NCI-H460 (cell line): Measurements from ENCODE around the gene GADD45A. TPM values are rescaled to one million over a fixed set of nuclear protein-coding genes. Genes with fewer than 3 reads are reported as not detected.
A peak's percentile ranks its signal among the peaks of the same experiment; 100 is the strongest.

ENCODE experiments used
- DNase-seq: peaks from one replicate; pipeline ENCODE4 v3.0.0-alpha.2; 2016; ENCODE audit warnings: low read depth; ENCODE audit errors: extremely low read depth
- total RNA-seq: library from RNA; depleted of rRNA; stranded (reverse); fragments of >200 nt; shearing (Covaris generic); gene quantifications from 2 replicates; pipeline ENCODE4 v1.2.3, GENCODE V29; 2014

GADD45A gene
- total RNA-seq, 1 experiment from 2014 or later: 124 TPM

GRCh38 chr1:67687649-67688048 is 2.6 kb downstream of the GADD45A start:
- DNase-seq: peak; percentile 78

- DNase-seq: no peak
Observed at GRCh38 chr1:67688526-67689219, 3.7 kb downstream of the GADD45A start.

GRCh38 chr1:67689267-67690017 is 4.4 kb downstream of the GADD45A start:
- DNase-seq: no peak

GRCh38 chr1:67690018-67690363 is 5.0 kb downstream of the GADD45A start:
- no peak for DNase-seq

GRCh38 chr1:67690411-67690810 is 5.4 kb downstream of the GADD45A start:
- DNase-seq: no peak

GRCh38 chr1:67691712-67692111 is 6.7 kb downstream of the GADD45A start:
- DNase-seq: no peak

GRCh38 chr1:67695963-67696362 is 11.0 kb downstream of the GADD45A start:
- no peak for DNase-seq

- DNase-seq: no peak
Observed at GRCh38 chr1:67696708-67697107, 11.7 kb downstream of the GADD45A start.

GRCh38 chr1:67700220-67700619 is 15.2 kb downstream of the GADD45A start:
- DNase-seq: no peak

- no peak for DNase-seq
Observed at GRCh38 chr1:67700692-67701410, 15.8 kb downstream of the GADD45A start.

- no peak for DNase-seq
Observed at GRCh38 chr1:67701876-67702275, 16.9 kb downstream of the GADD45A start.

GRCh38 chr1:67704351-67704750 is 19.4 kb downstream of the GADD45A start:
- DNase-seq: no peak

- no peak for DNase-seq
Observed at GRCh38 chr1:67705735-67706453, 20.9 kb downstream of the GADD45A start.

GRCh38 chr1:67708606-67709005 is 23.6 kb downstream of the GADD45A start:
- DNase-seq: no peak

GRCh38 chr1:67710417-67710816 is 25.4 kb downstream of the GADD45A start:
- no peak for DNase-seq

- no peak for DNase-seq
Observed at GRCh38 chr1:67711158-67711854, 26.3 kb downstream of the GADD45A start.

GRCh38 chr1:67711855-67712212 is 26.8 kb downstream of the GADD45A start:
- DNase-seq: no peak

GRCh38 chr1:67713057-67713846 is 28.3 kb downstream of the GADD45A start:
- DNase-seq: peak; percentile 47

GRCh38 chr1:67715819-67716218 is 30.8 kb downstream of the GADD45A start:
- no peak for DNase-seq

- DNase-seq: peak; percentile 71
Observed at GRCh38 chr1:67716800-67717199, 31.8 kb downstream of the GADD45A start.
